DOHH2 (cell line): ENCODE data around the gene NSG2.
"Not testable (repeated sequence)": the region's sequence is repeated elsewhere in the genome, so short reads cannot be mapped to it uniquely, and the experiment has no call there.

ENCODE experiments used
- H3F3A ChIP-seq: fragments of 200-600 bp; sonication (generic), shearing (Covaris generic); 2 replicates; pipeline ENCODE4 v1.6.0; 2016; ENCODE audit warnings: antibody characterized with exemption, mild to moderate bottlenecking; ENCODE audit not compliant: control insufficient read depth, insufficient read depth
- H3K27ac ChIP-seq: fragments of 200-600 bp; sonication (generic); 2 replicates; pipeline ENCODE4 v1.5.1; 2014; ENCODE audit warnings: low read depth, mild to moderate bottlenecking, low read length, moderate library complexity
- H3K27me3 ChIP-seq: fragments of 200-600 bp; sonication (generic); 2 replicates; pipeline ENCODE4 v1.6.1; 2014; ENCODE audit warnings: mild to moderate bottlenecking, low read length, mixed read lengths; ENCODE audit not compliant: control insufficient read depth
- H3K36me3 ChIP-seq: fragments of 200-600 bp; sonication (generic); 2 replicates; pipeline ENCODE4 v1.6.1; 2014; ENCODE audit warnings: mild to moderate bottlenecking, low read length, moderate library complexity, mixed read lengths; ENCODE audit not compliant: control insufficient read depth
- H3K4me1 ChIP-seq: fragments of 200-600 bp; sonication (generic); 2 replicates; pipeline ENCODE4 v1.6.1; 2014; ENCODE audit warnings: mild to moderate bottlenecking, low read length, mixed read lengths; ENCODE audit not compliant: control insufficient read depth
- H3K4me2 ChIP-seq: fragments of 200-600 bp; sonication (generic); 2 replicates; pipeline ENCODE4 v1.6.0; 2014; ENCODE audit warnings: mild to moderate bottlenecking, low read length, moderate library complexity
- H3K4me3 ChIP-seq: fragments of 200-600 bp; sonication (generic); 2 replicates; pipeline ENCODE4 v1.5.1; 2014; ENCODE audit warnings: mild to moderate bottlenecking, low read length, mixed read lengths
- H3K79me2 ChIP-seq: fragments of 200-600 bp; sonication (generic); 2 replicates; pipeline ENCODE4 v1.6.1; 2014; ENCODE audit warnings: mild to moderate bottlenecking, low read length, mixed read lengths; ENCODE audit not compliant: control insufficient read depth
- H3K9me2 ChIP-seq: fragments of 200-600 bp; sonication (generic); replicated peaks from 2 replicates; pipeline ENCODE4 v1.6.1; 2014; ENCODE audit warnings: mild to moderate bottlenecking, low read length, mixed read lengths; ENCODE audit not compliant: control insufficient read depth
- H3K9me3 ChIP-seq: fragments of 200-600 bp; sonication (generic); 2 replicates; pipeline ENCODE4 v1.6.1; 2014; ENCODE audit warnings: antibody characterized with exemption, low read length, mixed read lengths; ENCODE audit not compliant: control insufficient read depth, insufficient read depth
- H4K20me1 ChIP-seq: fragments of 200-600 bp; sonication (generic); 2 replicates; pipeline ENCODE4 v1.6.0; 2014; ENCODE audit warnings: low read depth, mild to moderate bottlenecking, antibody characterized with exemption, low read length, moderate library complexity; ENCODE audit not compliant: control insufficient read depth, insufficient read depth
- CTCF ChIP-seq: fragments of 200-600 bp; sonication (generic); IDR thresholded peaks from one replicate; pipeline ENCODE4 v1.5.1; 2014; ENCODE audit warnings: antibody characterized with exemption, mild to moderate bottlenecking, low read depth, low read length; ENCODE audit not compliant: poor library complexity, severe bottlenecking
- EZH2phosphoT487 ChIP-seq: fragments of 200-600 bp; sonication (generic); IDR thresholded peaks from 2 replicates; pipeline ENCODE4 v1.6.1; 2017; ENCODE audit warnings: borderline replicate concordance, mild to moderate bottlenecking, antibody characterized with exemption, low read length, moderate library complexity, mixed read lengths

NSG2 gene

GRCh38 chr5:174011441-174011840 is 34.1 kb upstream of the NSG2 start:
- Histone ChIP-seq H4K20me1 (no peaks in the 10 kb centered on the region), H3K4me2 (no peak overlapping the region), H3K4me1 (no peaks in the 10 kb centered on the region), H3K36me3 (no peaks in the 10 kb centered on the region), H3K27ac (no peak overlapping the region), H3K9me3 (no peaks in the 10 kb centered on the region), H3K79me2 (no peaks in the 10 kb centered on the region), H3K9me2 (no peaks in the 10 kb centered on the region), H3K4me3 (no peak overlapping the region), H3F3A (no peaks in the 10 kb centered on the region), H3K27me3 (peaks cover 3% of the 10 kb centered on the region; the same call in 1 of the 2 replicates)
- TF ChIP-seq EZH2phosphoT487 (no peak), CTCF (no peak)

GRCh38 chr5:174020069-174020927 is 25.2 kb upstream of the NSG2 start:
- not testable (repeated sequence) for H3F3A ChIP-seq, H3K9me3 ChIP-seq, H3K4me2 ChIP-seq, H4K20me1 ChIP-seq, H3K27ac ChIP-seq, H3K9me2 ChIP-seq, H3K4me3 ChIP-seq, H3K4me1 ChIP-seq, H3K36me3 ChIP-seq, H3K79me2 ChIP-seq
- peaks cover 16% of the 10 kb centered on the region; the same call in 1 of the 2 replicates for H3K27me3 ChIP-seq
- peak; percentile 59 for TF ChIP-seq CTCF

GRCh38 chr5:174020928-174021304 is 24.6 kb upstream of the NSG2 start:
- no peaks in the 10 kb centered on the region for H3K9me3 ChIP-seq
- H3K4me3 ChIP-seq, result no peak overlapping the region
- H3K9me2 ChIP-seq, result no peaks in the 10 kb centered on the region
- H3K36me3 ChIP-seq, result no peaks in the 10 kb centered on the region
- TF ChIP-seq EZH2phosphoT487, result no peak
- TF ChIP-seq CTCF, result no peak
- H3K4me2 ChIP-seq, result no peak overlapping the region
- no peaks in the 10 kb centered on the region for H4K20me1 ChIP-seq
- no peaks in the 10 kb centered on the region for H3F3A ChIP-seq
- no peaks in the 10 kb centered on the region for H3K79me2 ChIP-seq
- no peaks in the 10 kb centered on the region for H3K4me1 ChIP-seq
- H3K27me3 ChIP-seq, result peaks cover 16% of the 10 kb centered on the region; the same call in 1 of the 2 replicates
- H3K27ac ChIP-seq, result no peak overlapping the region
